HG03460 (cell line): ENCODE results near the gene RNF26.

Source experiments
- ATAC-seq: cut with Tn5 transposase; IDR thresholded peaks from one replicate; pipeline ENCODE4 v1.9.1; 2021; ENCODE audit not compliant: unreplicated experiment

Gene RNF26

DNA sequence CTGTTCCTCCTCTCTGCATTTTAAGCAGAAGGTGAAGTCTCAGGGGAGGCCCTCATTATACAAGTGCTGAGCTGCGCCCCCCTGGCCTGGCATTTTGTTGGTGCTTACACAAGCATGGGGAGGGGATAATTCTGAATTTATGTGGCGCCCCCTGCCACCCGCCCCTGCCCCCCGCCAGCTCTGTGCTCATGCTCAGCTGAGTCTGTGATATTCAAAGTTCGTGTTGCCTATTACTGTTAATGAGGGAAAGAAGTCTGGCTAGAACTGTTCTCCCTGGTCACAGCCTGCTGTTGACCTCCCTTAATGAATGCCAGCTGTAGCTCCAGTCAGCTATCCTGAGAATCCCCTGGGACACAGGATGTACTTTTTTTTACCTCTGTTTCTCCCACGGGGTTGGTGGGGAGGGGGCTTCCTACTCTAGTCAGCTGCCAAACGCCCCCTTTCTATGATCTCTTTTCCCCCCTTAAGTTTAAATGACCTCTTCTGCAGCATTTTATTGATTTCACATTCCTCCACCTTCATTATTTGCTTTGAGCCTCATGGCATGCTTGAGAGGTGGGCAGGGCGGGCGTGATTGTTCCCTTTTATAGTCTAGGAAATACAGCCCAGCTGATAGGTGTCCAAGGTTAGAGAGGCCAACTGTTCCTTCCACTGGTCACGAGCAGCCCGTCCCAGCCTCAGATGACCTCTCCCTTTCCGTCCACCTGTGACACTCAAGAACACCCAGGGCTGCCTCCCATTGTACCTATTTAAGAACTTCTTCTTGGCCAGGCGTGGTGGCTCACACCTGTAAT is 35.0 kb downstream of the RNF26 start:
- no peak for ATAC-seq

DNA sequence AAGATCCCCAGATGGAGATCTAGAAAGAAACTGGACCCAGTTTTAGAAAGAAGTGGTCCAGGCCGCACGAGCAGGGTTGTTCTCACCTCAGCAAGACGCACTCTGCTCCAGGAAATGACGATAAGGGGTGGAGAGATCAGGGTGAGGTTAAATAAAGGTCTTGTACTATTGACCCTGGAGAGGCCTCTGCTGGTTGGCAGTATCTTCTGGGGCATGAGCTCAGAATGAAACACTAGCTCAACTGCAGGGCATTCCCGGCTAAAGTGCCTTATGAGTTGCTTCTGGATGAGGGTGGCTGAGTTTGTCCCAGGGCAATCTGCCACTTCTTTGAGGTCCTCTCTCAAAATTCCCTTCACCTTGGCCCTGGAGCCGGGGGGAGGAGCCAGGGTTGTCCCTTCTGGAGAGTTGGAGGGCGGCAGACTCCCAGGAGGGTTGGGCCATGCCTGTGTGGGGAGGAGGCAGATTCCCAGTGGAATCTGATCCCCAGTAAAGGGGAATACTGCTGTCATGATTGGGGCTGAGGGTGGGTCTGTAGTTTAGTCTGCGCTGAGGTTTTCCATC is 36.2 kb downstream of the RNF26 start:
- no peak for ATAC-seq

- ATAC-seq: no peak
Observed at GRCh38 chr11:119371067-119371601, 36.8 kb downstream of the RNF26 start.

GRCh38 chr11:119371778-119372182 is 37.5 kb downstream of the RNF26 start:
- no peak for ATAC-seq

- ATAC-seq: no peak
Observed at GRCh38 chr11:119372260-119373058, 38.1 kb downstream of the RNF26 start.

DNA sequence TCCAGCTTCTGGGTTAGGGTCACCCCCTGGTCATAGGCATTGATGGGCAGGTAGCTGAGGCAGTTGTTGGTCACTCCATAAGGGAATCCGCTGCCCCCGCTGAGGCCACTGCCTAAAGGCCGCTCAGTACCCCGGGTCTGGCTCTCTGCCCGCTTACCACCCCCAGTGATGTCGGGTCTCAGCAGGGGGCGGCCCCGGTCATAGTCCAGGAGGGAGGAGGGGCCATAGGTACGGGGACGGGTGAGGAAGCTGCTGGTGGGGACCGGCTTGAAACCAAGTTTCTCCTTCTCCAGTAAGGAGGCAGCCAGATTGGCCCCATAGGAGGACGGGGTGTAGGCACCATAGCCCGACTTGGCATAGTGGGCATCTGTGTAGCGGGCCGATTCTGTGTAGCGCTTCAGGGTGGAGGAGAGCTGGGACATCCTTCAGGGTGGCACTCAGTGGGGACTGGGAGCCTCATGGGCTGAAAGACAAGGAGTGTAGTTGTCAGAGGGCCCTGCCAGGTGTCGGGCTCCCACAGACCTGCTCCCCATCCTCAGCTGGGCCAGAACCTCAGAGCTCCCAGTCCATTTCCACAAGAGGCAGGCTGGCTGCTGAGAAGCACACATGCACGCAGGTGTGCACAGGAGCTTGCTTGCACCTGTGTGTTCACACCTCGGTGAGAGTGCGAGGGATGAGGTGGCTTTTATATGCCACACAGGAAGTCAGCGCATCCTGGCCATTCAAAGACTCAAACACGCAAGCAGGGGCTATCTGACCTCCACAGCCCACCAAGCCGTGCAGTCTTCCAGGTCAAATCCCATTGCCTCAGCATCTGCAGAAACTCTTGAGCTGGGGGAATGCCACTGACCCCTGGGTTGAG is 39.0 kb downstream of the RNF26 start:
- no peak for ATAC-seq

- ATAC-seq: no peak
Observed at GRCh38 chr11:119373921-119374631, 39.7 kb downstream of the RNF26 start.

GRCh38 chr11:119374632-119375336 is 40.5 kb downstream of the RNF26 start:
- ATAC-seq: no peak

DNA sequence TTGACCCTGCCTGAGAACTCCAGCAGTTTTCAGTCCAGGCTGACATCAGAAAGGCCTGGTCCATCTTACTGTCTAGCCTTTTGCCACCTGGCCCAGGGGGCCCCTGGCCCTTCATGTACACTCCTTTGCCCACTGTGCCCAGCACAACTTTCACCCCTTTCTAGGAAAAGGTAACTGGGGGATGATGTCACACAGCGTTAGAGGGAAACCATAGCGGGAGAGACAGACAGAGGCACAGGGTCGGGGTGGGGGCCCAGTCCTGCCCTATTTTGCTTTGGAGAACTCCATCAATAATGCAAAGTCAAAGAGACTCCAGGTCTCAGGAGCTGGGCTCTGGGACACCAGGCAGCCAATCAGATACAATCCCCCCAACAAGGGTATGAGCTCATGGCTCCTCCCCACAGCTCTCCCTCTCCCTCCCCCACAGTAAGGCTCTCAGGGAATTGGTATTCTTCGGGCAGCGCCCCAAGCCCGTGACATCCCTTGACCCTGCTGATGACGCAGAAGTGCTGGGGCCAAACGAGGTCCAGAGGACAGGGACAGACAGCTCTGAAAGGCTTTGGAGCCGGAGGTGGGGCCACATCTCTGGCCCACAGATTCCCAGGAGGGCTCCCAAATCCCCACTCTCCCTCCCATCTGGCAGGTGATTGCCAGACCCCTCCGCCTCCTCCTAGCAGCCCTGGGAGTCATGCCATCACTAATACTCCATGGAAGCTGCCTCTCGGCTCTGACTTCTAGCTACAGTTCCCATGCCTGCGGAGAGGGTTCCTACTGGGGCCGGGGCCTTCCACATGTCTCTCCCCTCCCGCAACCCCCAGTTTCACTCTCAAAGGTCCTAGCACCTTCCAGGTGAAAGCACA is 41.2 kb downstream of the RNF26 start:
- no peak for ATAC-seq

GRCh38 chr11:119376197-119376847 is 42.0 kb downstream of the RNF26 start:
- no peak for ATAC-seq

- no peak for ATAC-seq
Observed at GRCh38 chr11:119377112-119377901, 43.0 kb downstream of the RNF26 start.

DNA sequence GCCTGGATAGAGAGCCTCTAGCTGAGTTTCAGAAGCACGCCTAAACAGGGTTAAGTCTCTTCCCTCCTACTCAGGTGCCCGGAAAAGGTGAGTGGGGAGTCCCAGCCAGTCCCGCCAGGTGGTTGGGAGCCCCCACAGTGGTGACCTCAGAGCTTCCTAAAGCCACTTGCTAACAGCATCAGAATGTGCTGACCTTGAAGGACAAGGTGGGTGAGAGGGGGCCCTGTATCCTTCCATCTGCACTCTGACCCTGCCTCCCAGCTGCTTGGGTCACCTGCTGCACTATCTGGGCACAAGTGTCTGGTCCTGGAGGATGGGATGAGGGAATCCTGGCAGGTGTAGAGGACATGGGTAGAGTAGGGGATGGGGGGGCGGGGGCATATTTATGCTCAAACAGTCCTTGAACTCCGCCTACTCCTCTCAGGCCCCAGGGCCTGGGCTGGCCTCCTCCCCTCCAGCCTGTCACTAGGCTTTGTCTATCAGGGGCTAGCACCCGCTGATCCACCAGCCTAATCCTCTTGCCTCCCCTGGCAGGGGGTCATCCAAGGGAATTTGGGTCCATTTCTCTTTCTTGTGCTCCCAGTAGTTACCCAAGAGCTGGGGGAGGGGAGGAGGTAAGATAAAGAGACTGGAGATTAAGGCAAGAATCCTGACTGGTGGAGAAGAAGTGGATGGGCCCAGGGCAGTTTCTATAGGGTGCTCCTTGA is 43.8 kb downstream of the RNF26 start:
- ATAC-seq: no peak

- ATAC-seq: no peak
Observed at GRCh38 chr11:119378851-119379465, 44.6 kb downstream of the RNF26 start.

GRCh38 chr11:119380160-119380826 is 46.0 kb downstream of the RNF26 start:
- no peak for ATAC-seq

GRCh38 chr11:119380827-119381180 is 46.5 kb downstream of the RNF26 start:
- ATAC-seq: no peak
